Astrocyte of the cerebellum (primary cell): Measurements from ENCODE around the gene MAVS.

Experiments used
- DNase-seq: peaks from one replicate; pipeline ENCODE4 v3.0.0-alpha.2; 2011; ENCODE audit warnings: low read depth
- H3K4me3 ChIP-seq: 2 replicates; pipeline ENCODE4 v1.5.1; 2011; ENCODE audit warnings: mild to moderate bottlenecking, low read depth, low read length, moderate library complexity
- in situ Hi-C: cut with HindIII; loops from 2 replicates; pipeline ENCODE4 v1.10.0; 2017; ENCODE audit warnings: low sequenced_read_pairs
- TF ChIP-seq, protein P1 (sequence below): IDR thresholded peaks from 2 replicates; pipeline ENCODE4 v1.5.1; 2012; ENCODE audit warnings: low read length, low read depth, moderate library complexity, mild to moderate bottlenecking; ENCODE audit errors: missing control alignments

Gene MAVS

GRCh38 chr20:3846740-3847428, at the start of gene MAVS:
TSS of gene MAVS (plus strand) at chr20:3846834. CDS start at chr20:3854625, 7,791 bp downstream.
- peak within 1 kb of the TSS; percentile 92 for H3K4me3 ChIP-seq
- TF ChIP-seq, protein P1, sequence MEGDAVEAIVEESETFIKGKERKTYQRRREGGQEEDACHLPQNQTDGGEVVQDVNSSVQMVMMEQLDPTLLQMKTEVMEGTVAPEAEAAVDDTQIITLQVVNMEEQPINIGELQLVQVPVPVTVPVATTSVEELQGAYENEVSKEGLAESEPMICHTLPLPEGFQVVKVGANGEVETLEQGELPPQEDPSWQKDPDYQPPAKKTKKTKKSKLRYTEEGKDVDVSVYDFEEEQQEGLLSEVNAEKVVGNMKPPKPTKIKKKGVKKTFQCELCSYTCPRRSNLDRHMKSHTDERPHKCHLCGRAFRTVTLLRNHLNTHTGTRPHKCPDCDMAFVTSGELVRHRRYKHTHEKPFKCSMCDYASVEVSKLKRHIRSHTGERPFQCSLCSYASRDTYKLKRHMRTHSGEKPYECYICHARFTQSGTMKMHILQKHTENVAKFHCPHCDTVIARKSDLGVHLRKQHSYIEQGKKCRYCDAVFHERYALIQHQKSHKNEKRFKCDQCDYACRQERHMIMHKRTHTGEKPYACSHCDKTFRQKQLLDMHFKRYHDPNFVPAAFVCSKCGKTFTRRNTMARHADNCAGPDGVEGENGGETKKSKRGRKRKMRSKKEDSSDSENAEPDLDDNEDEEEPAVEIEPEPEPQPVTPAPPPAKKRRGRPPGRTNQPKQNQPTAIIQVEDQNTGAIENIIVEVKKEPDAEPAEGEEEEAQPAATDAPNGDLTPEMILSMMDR: no peak
- no peak for DNase-seq
- in situ Hi-C loops: no loop called here

DNA sequence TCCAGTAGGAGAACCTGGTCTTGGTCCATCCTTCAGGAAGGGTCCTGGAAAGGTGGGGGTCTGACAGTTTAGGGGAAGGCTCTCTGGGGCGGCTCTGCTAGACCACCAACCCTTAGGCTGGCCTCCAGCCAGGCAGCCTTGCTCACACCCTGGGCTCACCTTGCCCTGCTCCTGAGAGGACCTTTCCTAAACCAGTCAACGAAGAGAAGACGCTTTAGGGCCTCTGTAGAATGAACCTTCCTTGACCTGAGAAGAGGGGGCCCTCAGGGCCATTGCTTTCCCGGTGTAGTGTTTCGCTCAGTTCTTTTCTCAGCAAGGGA, 49.4 kb upstream of the MAVS start:
- H3K4me3 ChIP-seq: peak overlapping the region; percentile 58
- TF ChIP-seq, protein P1: no peak
- in situ Hi-C loops: no loop called here
- DNase-seq: no peak

DNA sequence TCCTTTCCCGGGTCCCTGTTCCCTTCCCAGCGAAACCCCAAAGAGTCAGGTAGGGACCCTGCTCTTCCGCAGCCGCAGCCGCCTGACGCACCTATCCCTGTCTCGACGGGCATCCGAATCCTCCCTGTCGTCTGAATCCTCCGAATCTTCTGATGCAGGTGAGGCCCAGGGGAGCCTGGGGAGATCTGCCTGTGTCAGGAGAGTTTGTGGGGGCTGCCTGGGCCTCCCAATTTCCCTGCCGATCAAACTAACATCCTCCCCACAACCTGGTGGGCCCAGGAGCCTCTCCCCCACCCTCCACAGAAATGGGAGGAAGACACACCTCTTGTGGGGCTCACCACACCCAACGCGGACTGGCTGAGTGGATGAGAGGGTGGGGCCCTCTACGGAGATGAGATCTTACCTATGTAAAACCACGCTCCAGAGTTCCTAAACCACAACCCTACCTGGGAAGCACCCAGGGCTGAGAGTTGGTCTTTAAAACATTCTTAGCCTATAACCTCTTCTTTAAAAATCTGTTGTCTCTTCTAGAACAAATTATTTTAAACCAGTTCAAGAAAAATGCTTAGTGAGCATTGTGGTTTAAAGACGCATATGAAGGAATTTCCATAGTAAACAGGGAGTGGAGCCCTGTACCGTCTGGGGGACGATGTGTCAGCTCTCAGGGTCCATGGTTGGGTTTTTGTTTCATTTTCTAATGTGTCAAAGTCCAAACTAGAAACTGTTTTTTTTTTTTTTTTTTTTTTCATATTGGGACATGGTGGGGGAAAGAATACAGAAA, 48.9 kb upstream of the MAVS start:
- in situ Hi-C loops: no loop called here
- DNase-seq: no peak
- TF ChIP-seq, protein P1: no peak
- peak overlapping the region; percentile 58 for H3K4me3 ChIP-seq

GRCh38 chr20:3798373-3798768, 48.3 kb upstream of the MAVS start:
- TF ChIP-seq, protein P1: no peak
- in situ Hi-C loops: no loop called here
- DNase-seq: no peak
- peak overlapping the region; percentile 58 for H3K4me3 ChIP-seq

- TF ChIP-seq, protein P1: no peak
- H3K4me3 ChIP-seq: no peak overlapping the region
- in situ Hi-C loops: no loop called here
- no peak for DNase-seq
These were observed 47.8 kb upstream of the MAVS start for GRCh38 chr20:3798908-3799248.

DNA sequence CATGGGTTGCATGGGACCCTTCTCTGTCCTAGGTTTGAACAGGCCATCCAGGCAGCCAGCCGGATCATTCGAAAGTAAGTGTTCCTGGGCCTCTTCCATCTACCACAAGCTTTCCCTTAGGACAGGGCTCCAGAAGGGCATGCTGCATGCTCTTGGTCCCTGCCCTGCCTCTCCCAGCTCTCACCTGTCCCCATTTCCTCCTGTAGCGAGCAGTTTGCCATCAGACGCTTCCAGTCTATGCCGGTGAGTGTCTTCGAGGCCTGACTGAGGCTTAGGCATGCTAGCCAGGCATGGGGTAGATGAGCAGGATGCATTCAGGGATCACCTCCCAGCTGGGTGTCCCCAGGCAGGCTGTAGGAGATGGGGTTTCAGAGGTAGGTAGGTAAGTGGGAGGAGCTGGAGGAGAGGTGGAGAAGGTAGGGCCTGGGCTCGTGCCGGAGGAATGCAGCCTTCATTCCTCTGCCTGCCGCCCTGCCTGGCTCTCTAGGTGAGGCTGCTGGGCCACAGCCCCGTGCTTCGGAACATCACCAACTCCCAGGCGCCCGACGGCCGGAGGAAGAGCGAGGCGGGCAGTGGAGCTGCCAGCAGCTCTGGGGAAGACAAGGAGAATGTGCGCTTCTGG, 46.3 kb upstream of the MAVS start:
- in situ Hi-C loops: no loop called here
- H3K4me3 ChIP-seq: no peak overlapping the region
- no peak for DNase-seq
- TF ChIP-seq, protein P1: no peak
